Medulla oblongata (tissue), 1 donor: Measurements from ENCODE around the gene LOC128125822.
"Not testable (repeated sequence)": the region's sequence is repeated elsewhere in the genome, so short reads cannot be mapped to it uniquely, and the experiment has no call there.

ENCODE experiments used
- DNase-seq: peaks from one replicate; pipeline ENCODE4 v3.0.0-alpha.2; 2015; ENCODE audit errors: extremely low spot score

The LOC128125822 gene

DNA sequence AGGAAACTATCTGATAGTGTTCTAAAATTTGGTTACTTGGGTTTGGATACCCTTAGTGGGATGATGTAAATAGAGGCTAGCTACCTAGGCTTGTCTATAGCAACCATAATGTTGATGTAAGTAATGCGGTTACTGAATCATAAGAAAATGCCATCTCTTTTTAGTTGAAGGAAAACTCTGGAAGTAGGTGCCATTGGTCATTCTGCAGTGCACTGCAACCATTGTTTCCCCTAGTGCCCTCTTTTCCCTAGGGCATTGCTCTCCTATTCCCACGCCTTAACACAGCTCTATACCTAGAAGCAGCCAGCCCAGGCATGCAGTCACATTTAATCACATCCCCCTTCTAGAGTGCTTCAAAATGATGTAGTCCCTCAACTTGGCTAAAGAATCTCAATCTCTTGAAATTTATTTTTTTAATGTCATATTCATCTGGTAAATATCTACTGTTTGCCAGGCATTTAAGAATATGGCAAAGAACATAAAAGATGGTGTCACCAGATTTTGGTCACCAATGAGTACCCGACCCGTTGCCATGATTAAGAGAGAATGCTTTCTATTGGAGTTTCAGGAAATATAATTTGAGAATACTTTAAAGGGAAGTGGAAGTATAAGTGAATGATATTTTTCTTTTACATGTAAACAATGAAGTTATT, 10.4 kb downstream of the LOC128125822 start:
- no peak for DNase-seq

DNA sequence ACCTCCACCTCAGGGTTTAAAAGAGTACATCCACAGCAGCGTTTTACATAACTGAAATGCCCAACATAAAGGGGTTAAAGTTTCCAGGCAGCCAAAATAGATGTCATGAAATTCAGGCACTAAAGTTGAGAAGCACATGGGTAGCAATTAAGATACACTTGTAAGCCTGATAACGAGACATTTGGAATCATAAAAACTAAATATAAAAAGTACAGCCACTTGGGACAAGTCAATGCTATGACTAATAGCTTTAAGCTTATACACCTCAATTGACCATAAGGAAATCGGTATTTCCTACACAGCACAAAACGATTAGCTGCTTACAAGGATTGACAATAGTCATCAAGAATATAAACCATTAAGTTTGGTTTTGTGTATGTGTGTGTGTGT, 11.8 kb downstream of the LOC128125822 start:
- DNase-seq = no peak

- DNase-seq = no peak
Observed at GRCh38 chr6:63584566-63584965, 12.3 kb downstream of the LOC128125822 start.

- not testable (repeated sequence) for DNase-seq
Observed at GRCh38 chr6:63585652-63586051, 13.4 kb downstream of the LOC128125822 start.

- DNase-seq = no peak
Observed at GRCh38 chr6:63589952-63590411, 17.7 kb downstream of the LOC128125822 start.

DNA sequence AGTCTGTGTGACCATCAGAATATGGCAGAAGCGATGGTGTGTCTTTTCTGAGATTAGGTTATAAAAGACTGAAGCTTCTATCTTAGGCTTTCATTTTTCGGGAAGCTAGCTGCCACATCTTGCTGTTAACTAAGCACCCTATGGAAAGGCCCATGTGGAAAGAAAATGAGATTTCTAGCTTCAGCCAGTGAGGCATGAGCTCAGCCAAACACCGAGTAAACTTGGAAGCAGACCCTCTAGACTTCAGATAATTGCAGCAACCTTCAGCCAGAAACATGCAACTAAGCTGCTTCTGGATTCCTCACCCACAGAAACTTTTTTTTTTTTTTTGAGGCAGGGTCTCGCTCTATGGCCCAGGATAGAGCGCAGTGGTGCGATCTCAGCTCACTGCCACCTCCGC, 20.6 kb downstream of the LOC128125822 start:
- DNase-seq = no peak

DNA sequence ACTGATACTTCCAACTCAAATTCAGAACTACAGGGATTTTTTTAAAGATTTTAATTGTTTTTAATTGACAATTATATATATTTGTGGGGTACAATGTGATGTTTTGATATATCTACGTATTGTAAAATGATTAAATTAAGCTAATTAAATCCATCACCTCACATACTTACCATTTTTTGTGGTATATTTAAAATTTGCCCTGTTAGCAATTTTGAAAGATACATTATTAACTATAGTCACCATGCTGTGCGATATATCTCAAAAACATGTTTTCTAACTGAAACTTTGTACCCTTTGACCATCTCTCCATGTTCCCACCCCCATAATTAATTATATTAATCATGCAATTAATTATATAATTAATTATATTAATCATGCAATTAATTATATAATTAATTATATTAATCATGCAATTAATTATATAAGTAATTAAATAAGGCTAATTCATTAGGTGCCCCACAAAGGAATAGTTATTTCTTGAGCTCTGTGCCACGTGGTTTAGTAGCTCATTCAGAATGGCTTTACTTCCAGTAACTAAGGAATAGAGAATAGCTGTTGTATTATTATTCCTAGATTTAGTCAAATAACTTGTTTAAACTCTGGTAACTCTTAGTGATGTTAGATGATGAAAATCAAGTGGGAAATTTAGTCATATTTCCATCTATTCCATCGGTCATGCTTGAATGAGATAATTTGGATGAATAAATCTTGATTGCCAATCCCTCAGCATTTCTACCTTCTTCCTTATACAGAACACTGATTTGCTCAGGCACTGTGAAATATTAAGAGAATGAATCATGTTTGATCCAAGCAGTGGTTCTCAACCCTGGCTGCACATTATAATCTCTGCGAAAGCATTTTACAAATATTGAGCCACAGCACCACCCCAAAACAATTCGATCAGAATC, 25.1 kb downstream of the LOC128125822 start:
- DNase-seq = no peak

DNA sequence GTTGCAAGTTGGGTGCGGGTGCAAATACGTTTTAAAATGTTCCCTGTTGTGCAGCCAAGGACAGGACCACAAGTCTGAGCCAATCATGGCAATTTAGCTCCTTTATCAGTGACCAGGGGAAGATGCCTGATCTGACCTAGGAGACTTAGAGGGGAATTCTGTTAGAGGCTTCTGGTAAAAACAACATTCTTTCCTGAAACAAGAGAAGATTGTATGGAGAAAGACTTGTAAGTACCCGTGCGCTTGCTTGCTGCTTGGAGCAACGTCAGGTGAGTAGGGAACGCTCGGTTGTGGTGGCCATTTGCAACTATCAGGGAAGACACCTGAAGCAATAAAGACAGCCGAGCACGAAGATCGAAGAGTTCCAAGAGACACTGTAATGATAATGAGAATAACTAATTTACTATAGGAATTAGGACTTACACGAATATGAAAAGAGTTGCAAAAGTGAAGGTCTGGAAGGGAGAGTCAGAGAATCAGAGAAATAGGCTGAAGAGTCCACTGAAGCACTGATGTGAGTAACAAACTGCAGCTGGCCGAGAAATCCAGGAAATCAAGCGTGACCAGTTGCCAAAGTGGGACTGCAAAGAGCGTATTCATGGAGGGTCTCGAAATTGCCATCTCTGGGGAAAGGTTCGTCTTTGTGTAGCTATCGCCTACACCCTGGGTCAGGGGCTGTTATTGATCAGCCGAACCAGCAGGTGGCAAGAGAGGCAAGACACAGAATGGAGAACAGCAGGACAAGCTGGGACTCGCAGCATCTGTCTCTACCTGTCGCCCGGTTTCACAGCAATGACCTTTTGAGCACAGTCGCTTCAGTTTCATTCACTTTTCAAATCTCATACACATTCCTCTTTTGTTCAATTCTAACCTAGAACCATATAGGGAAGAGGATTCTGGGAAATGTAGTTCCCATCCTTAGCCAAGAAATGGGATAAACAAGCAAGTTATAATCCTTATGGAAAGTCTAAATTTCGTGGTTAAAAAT, 26.1 kb downstream of the LOC128125822 start:
- peak; percentile 91 for DNase-seq

DNA sequence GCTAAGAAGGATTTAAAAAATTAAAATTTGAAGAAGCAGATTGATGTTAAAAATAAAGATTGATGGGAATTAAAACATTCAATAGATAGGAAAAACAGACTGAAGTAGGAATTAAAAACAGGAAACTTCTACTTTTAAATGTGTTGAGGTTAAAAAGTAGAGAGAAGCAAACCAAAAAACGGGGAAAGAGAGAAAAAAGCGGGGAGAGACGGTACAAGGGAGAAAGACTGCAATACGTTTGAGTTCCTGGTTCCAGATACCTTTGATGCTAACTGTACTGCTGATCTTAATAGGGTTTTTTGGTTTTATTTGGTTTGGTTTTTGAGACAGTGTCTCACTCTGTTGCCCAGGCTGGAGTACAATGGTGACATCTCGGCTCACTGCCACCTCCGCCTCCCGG, 27.0 kb downstream of the LOC128125822 start:
- DNase-seq = no peak

DNA sequence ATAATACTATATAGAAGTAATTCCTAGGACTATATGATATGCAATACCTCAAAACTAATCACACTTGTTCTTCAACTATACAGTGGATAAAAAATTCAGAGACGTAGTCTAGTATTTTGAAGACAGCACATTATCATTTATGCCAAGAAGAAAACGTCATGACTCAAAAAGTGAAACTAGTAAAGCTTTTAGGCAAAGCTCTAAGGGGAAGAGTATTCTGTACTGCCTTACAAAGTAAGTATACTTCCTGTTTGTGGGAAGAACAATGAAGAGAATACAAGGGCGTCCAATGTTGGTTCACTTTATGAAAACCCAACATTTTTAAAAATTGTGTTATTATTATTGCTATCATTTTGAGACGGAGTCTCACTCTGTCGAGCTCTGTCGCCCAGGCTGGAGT, 27.9 kb downstream of the LOC128125822 start:
- no peak for DNase-seq

DNA sequence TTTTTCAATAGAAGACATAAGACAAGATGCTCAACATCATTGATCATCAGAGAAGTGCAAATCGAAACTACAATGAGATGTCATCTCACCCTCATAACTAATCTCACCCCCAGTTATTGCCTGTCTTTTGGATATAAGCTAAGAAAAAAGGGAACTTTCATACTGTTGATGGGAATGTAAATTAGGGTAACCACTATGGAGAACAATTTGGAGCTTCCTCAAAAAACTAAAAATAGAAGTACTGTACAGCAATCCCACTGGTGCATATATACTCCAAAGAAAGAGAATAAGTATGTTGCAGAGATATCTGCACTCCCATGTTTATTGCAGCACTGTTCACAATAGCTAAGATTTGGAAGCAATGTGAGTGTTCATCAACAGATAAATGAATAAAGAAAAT, 37.0 kb downstream of the LOC128125822 start:
- DNase-seq = no peak

DNA sequence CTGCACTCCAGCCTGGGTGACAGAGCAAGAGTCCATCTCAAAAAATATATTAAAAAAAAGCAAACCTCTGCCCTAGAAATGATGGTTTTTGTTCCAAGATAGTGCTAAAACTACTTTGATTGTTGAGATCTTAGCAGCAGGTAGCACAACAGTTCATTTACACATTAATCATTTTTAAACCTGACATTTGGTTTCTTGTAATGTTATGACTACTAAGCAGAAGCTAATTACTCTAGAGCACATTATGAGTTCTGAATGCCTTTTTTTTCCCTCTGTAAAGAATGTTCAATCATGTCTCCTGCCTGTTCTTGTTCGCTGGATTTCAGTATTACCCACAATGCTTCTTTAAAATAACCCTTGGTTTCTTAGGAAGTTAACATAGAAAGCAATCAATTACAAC, 38.7 kb downstream of the LOC128125822 start:
- DNase-seq = no peak

DNA sequence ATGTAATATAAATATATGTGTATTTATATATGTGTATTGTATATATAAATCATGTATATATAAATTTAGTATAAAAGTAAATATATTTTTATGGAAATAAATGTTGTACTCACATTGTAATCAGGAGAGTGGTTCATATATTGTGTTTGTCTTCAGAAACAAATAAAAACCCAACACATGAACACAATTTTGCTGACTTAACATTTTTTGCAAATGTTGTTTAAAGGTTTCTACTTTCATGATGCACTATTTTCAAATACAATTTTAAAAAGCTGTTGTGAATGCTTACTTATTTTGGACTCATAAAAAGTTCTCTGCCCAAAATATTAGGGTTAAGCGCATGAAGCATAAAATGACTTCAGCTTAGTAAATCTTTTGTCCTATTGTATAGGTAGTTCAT, 39.3 kb downstream of the LOC128125822 start:
- DNase-seq = no peak

GRCh38 chr6:63615590-63615989, 43.3 kb downstream of the LOC128125822 start:
- no peak for DNase-seq
